Ishikawa (cell line): Measurements from ENCODE around the gene PXN.

Experiments
- EP300 ChIP-seq: IDR thresholded peaks from 2 replicates; pipeline ENCODE4 v1.6.1; 2012; ENCODE audit warnings: borderline replicate concordance
- RAD21 ChIP-seq: IDR thresholded peaks from 2 replicates; pipeline ENCODE4 v1.6.1; 2012; ENCODE audit warnings: low read depth
- TF ChIP-seq, protein P1 (sequence below): IDR thresholded peaks from 2 replicates; pipeline ENCODE4 v1.6.1; 2012
- TF ChIP-seq, protein P2 (sequence below): IDR thresholded peaks from 2 replicates; pipeline ENCODE4 v1.6.1; 2012; ENCODE audit warnings: low read depth, mild to moderate bottlenecking

GRCh38 chr12:120180975-120181374 is 84.6 kb downstream of the PXN start:
- no peak for TF ChIP-seq RAD21
- TF ChIP-seq, protein P1, sequence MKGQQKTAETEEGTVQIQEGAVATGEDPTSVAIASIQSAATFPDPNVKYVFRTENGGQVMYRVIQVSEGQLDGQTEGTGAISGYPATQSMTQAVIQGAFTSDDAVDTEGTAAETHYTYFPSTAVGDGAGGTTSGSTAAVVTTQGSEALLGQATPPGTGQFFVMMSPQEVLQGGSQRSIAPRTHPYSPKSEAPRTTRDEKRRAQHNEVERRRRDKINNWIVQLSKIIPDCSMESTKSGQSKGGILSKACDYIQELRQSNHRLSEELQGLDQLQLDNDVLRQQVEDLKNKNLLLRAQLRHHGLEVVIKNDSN = no peak
- TF ChIP-seq EP300 = no peak
- TF ChIP-seq, protein P2, sequence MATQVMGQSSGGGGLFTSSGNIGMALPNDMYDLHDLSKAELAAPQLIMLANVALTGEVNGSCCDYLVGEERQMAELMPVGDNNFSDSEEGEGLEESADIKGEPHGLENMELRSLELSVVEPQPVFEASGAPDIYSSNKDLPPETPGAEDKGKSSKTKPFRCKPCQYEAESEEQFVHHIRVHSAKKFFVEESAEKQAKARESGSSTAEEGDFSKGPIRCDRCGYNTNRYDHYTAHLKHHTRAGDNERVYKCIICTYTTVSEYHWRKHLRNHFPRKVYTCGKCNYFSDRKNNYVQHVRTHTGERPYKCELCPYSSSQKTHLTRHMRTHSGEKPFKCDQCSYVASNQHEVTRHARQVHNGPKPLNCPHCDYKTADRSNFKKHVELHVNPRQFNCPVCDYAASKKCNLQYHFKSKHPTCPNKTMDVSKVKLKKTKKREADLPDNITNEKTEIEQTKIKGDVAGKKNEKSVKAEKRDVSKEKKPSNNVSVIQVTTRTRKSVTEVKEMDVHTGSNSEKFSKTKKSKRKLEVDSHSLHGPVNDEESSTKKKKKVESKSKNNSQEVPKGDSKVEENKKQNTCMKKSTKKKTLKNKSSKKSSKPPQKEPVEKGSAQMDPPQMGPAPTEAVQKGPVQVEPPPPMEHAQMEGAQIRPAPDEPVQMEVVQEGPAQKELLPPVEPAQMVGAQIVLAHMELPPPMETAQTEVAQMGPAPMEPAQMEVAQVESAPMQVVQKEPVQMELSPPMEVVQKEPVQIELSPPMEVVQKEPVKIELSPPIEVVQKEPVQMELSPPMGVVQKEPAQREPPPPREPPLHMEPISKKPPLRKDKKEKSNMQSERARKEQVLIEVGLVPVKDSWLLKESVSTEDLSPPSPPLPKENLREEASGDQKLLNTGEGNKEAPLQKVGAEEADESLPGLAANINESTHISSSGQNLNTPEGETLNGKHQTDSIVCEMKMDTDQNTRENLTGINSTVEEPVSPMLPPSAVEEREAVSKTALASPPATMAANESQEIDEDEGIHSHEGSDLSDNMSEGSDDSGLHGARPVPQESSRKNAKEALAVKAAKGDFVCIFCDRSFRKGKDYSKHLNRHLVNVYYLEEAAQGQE = no peak
